ENCODE data around the gene TAF1B. TPM values are rescaled to one million over a fixed set of nuclear protein-coding genes. Genes with fewer than 3 reads are reported as not detected.

The TAF1B gene
- total RNA-seq, 1 donor from 2014 or later: 15.6 TPM

GRCh38 chr2:9806656-9807055 is 36.6 kb upstream of the TAF1B start:
- no peak for DNase-seq (ENCODE audit: low spot score)
- H3K4me1 Mint-ChIP-seq (ENCODE audit: low read depth): peaks cover 6% of the 10 kb centered on the region
- H3K27ac Mint-ChIP-seq (ENCODE audit: unreplicated experiment): no peak overlapping the region
- H3K27me3 Mint-ChIP-seq (ENCODE audit: low read depth): no peaks in the 10 kb centered on the region
- no peaks in the 10 kb centered on the region for H3K36me3 Mint-ChIP-seq (ENCODE audit: low read depth)
- H3K9me3 Mint-ChIP-seq (ENCODE audit: low read depth): no peaks in the 10 kb centered on the region
- H3K4me3 Mint-ChIP-seq (ENCODE audit: unreplicated experiment): no peak overlapping the region
- TF ChIP-seq CTCF (IDR thresholded peaks at IDR 0.05): no peak

- Mint-ChIP-seq H3K27ac (ENCODE audit: unreplicated experiment) (no peak overlapping the region), H3K4me1 (ENCODE audit: low read depth) (peaks cover 2% of the 10 kb centered on the region), H3K27me3 (ENCODE audit: low read depth) (no peaks in the 10 kb centered on the region), H3K4me3 (ENCODE audit: unreplicated experiment) (no peak overlapping the region), H3K9me3 (ENCODE audit: low read depth) (no peaks in the 10 kb centered on the region), H3K36me3 (ENCODE audit: low read depth) (no peaks in the 10 kb centered on the region)
- DNase-seq (ENCODE audit: low spot score): no peak
- no peak for TF ChIP-seq CTCF (IDR thresholded peaks at IDR 0.05)
Measured at GRCh38 chr2:9807056-9807455, 36.2 kb upstream of the TAF1B start.

GRCh38 chr2:9807555-9808305 is 35.5 kb upstream of the TAF1B start:
- Mint-ChIP-seq H3K27me3 (ENCODE audit: low read depth) (no peaks in the 10 kb centered on the region), H3K27ac (ENCODE audit: unreplicated experiment) (no peak overlapping the region), H3K9me3 (ENCODE audit: low read depth) (no peaks in the 10 kb centered on the region), H3K4me3 (ENCODE audit: unreplicated experiment) (no peak overlapping the region), H3K36me3 (ENCODE audit: low read depth) (no peaks in the 10 kb centered on the region), H3K4me1 (ENCODE audit: low read depth) (no peaks in the 10 kb centered on the region)
- DNase-seq (ENCODE audit: low spot score): no peak
- no peak for TF ChIP-seq CTCF (IDR thresholded peaks at IDR 0.05)

GRCh38 chr2:9808334-9809063 is 34.8 kb upstream of the TAF1B start:
- H3K27me3 Mint-ChIP-seq (ENCODE audit: low read depth): no peaks in the 10 kb centered on the region
- DNase-seq (ENCODE audit: low spot score): no peak
- no peak overlapping the region for H3K4me3 Mint-ChIP-seq (ENCODE audit: unreplicated experiment)
- no peak overlapping the region for H3K27ac Mint-ChIP-seq (ENCODE audit: unreplicated experiment)
- H3K9me3 Mint-ChIP-seq (ENCODE audit: low read depth): no peaks in the 10 kb centered on the region
- no peak for TF ChIP-seq CTCF (IDR thresholded peaks at IDR 0.05)
- H3K36me3 Mint-ChIP-seq (ENCODE audit: low read depth): no peaks in the 10 kb centered on the region
- peaks cover under 1% of the 10 kb centered on the region for H3K4me1 Mint-ChIP-seq (ENCODE audit: low read depth)

- Mint-ChIP-seq H3K9me3 (ENCODE audit: low read depth) (no peaks in the 10 kb centered on the region), H3K36me3 (ENCODE audit: low read depth) (no peaks in the 10 kb centered on the region), H3K27ac (ENCODE audit: unreplicated experiment) (no peak overlapping the region), H3K27me3 (ENCODE audit: low read depth) (no peaks in the 10 kb centered on the region), H3K4me1 (ENCODE audit: low read depth) (peaks cover 6% of the 10 kb centered on the region), H3K4me3 (ENCODE audit: unreplicated experiment) (no peak overlapping the region)
- no peak for DNase-seq (ENCODE audit: low spot score)
- TF ChIP-seq CTCF (IDR thresholded peaks at IDR 0.05): no peak
Measured at GRCh38 chr2:9809064-9809356, 34.3 kb upstream of the TAF1B start.
